HEK293 (cell line): ENCODE data around the gene POLR2H.
A peak's percentile ranks its signal among the peaks of the same experiment; 100 is the strongest.

Experiments used
- CTCF ChIA-PET: fragments of 350-600 bp; formaldehyde crosslinking; extraction: SDS; loops from one replicate; lab custom pipeline; 2021; ENCODE audit warnings: antibody characterized with exemption; lab: Yijun Ruan, JAX
- POLR2A ChIA-PET: fragments of 300-600 bp; formaldehyde crosslinking; extraction: SDS; loops from one replicate; lab custom pipeline; 2020; ENCODE audit warnings: antibody characterized with exemption, inconsistent platforms; lab: Yijun Ruan, JAX
- H3K27ac ChIP-seq: fragments of 200-500 bp; sonication (Bioruptor generic); 2 replicates; pipeline ENCODE4 v1.5.1; 2014; ENCODE audit warnings: low read depth, low read length, control low read depth, inconsistent platforms; ENCODE audit errors: extremely low read depth
- H3K36me3 ChIP-seq, 2 experiments: fragments of 200-500 bp in 1 of 2; sonication (Bioruptor generic) in 1 of 2; 1 replicate in 1 of 2; 2 replicates in 1 of 2; pipeline ENCODE4 v1.5.1; 2014 to 2017; ENCODE audit warnings: inconsistent platforms in 2 of 2, low read length in 2 of 2; ENCODE audit not compliant: control insufficient read depth in 2 of 2, insufficient read depth in 1 of 2
- H3K4me1 ChIP-seq: fragments of 200-500 bp; sonication (Bioruptor generic); 2 replicates; pipeline ENCODE4 v1.5.1; 2014; ENCODE audit warnings: mild to moderate bottlenecking, low read length, inconsistent platforms; ENCODE audit not compliant: control insufficient read depth, insufficient read depth
- H3K4me3 ChIP-seq: 2 replicates; pipeline ENCODE4 v1.5.1; 2011; ENCODE audit warnings: low read depth, mild to moderate bottlenecking, control low read depth, low read length, moderate library complexity
- H3K9me3 ChIP-seq: fragments of 200-500 bp; sonication (Bioruptor generic); 2 replicates; pipeline ENCODE4 v1.5.1; 2014; ENCODE audit warnings: low read depth, low read length, inconsistent platforms; ENCODE audit not compliant: control insufficient read depth, insufficient read depth
- HOXD13 ChIP-seq: sonication (generic); formaldehyde crosslinking; IDR thresholded peaks from 2 replicates; pipeline ENCODE4 v1.8.0; 2022; ENCODE audit warnings: missing genetic modification reagents, borderline replicate concordance
- ZBTB44 ChIP-seq: fragments of 450-650 bp; IDR thresholded peaks from 2 replicates; pipeline ENCODE4 v1.5.1; 2018; ENCODE audit warnings: missing biosample characterization, mild to moderate bottlenecking, missing genetic modification characterization
- ZBTB7A ChIP-seq: fragments of 450-650 bp; formaldehyde crosslinking; IDR thresholded peaks from 2 replicates; pipeline ENCODE4 v1.5.1; 2016; ENCODE audit warnings: low read depth, missing biosample characterization, missing genetic modification characterization
- ZNF112 ChIP-seq: fragments of 450-650 bp; formaldehyde crosslinking; IDR thresholded peaks from 2 replicates; pipeline ENCODE4 v1.5.0; 2017; ENCODE audit warnings: missing biosample characterization, missing genetic modification characterization
- ZNF138 ChIP-seq: fragments of 450-650 bp; formaldehyde crosslinking; IDR thresholded peaks from 2 replicates; pipeline ENCODE4 v1.5.1; 2016; ENCODE audit warnings: missing biosample characterization, missing genetic modification characterization, borderline replicate concordance
- ZNF140 ChIP-seq: fragments of 450-650 bp; formaldehyde crosslinking; IDR thresholded peaks from 2 replicates; pipeline ENCODE4 v1.5.1; 2016; ENCODE audit warnings: missing biosample characterization, missing genetic modification characterization
- ZNF155 ChIP-seq: fragments of 450-650 bp; formaldehyde crosslinking; IDR thresholded peaks from 2 replicates; pipeline ENCODE4 v1.5.1; 2016; ENCODE audit warnings: missing biosample characterization, missing genetic modification characterization
- ZNF23 ChIP-seq: fragments of 450-650 bp; formaldehyde crosslinking; IDR thresholded peaks from 2 replicates; pipeline ENCODE4 v1.5.1; 2016; ENCODE audit warnings: missing biosample characterization, missing genetic modification characterization, borderline replicate concordance
- ZNF350 ChIP-seq: fragments of 450-650 bp; formaldehyde crosslinking; IDR thresholded peaks from 2 replicates; pipeline ENCODE4 v1.5.0; 2017; ENCODE audit warnings: missing biosample characterization, mild to moderate bottlenecking, missing genetic modification characterization
- ZNF37A ChIP-seq: fragments of 450-650 bp; IDR thresholded peaks from 2 replicates; pipeline ENCODE4 v1.5.1; 2018; ENCODE audit warnings: missing biosample characterization, missing genetic modification characterization
- ZNF48 ChIP-seq: fragments of 450-650 bp; formaldehyde crosslinking; IDR thresholded peaks from 2 replicates; pipeline ENCODE4 v1.5.1; 2016; ENCODE audit warnings: missing biosample characterization, missing genetic modification characterization
- ZNF513 ChIP-seq: fragments of 450-650 bp; IDR thresholded peaks from 2 replicates; pipeline ENCODE4 v1.5.1; 2018; ENCODE audit warnings: missing biosample characterization, missing genetic modification characterization
- ZNF561 ChIP-seq: fragments of 450-650 bp; IDR thresholded peaks from 2 replicates; pipeline ENCODE4 v1.5.1; 2018; ENCODE audit warnings: missing biosample characterization, missing genetic modification characterization, borderline replicate concordance
- ZNF629 ChIP-seq: fragments of 450-650 bp; formaldehyde crosslinking; IDR thresholded peaks from 2 replicates; pipeline ENCODE4 v1.5.1; 2017; ENCODE audit warnings: missing biosample characterization, missing genetic modification characterization
- ZNF645 ChIP-seq: fragments of 450-650 bp; formaldehyde crosslinking; IDR thresholded peaks from 2 replicates; pipeline ENCODE4; 2016; ENCODE audit warnings: missing biosample characterization, missing genetic modification characterization
- ZNF677 ChIP-seq: fragments of 450-650 bp; IDR thresholded peaks from 2 replicates; pipeline ENCODE4 v1.5.0; 2018; ENCODE audit warnings: missing biosample characterization, mild to moderate bottlenecking, missing genetic modification characterization, moderate library complexity
- ZNF701 ChIP-seq: fragments of 450-650 bp; formaldehyde crosslinking; IDR thresholded peaks from 2 replicates; pipeline ENCODE4 v1.5.1; 2016; ENCODE audit warnings: missing biosample characterization, missing genetic modification characterization
- ZNF707 ChIP-seq: fragments of 450-650 bp; formaldehyde crosslinking; IDR thresholded peaks from 2 replicates; pipeline ENCODE4 v1.5.1; 2016; ENCODE audit warnings: missing biosample characterization, missing genetic modification characterization
- ZNF76 ChIP-seq: fragments of 450-650 bp; formaldehyde crosslinking; IDR thresholded peaks from 2 replicates; pipeline ENCODE4; 2016; ENCODE audit warnings: low read depth, missing biosample characterization, missing genetic modification characterization, borderline replicate concordance
- ZSCAN16 ChIP-seq: fragments of 450-650 bp; formaldehyde crosslinking; IDR thresholded peaks from 2 replicates; pipeline ENCODE4 v1.5.1; 2016; ENCODE audit warnings: missing biosample characterization, missing genetic modification characterization
- TF ChIP-seq, protein P1 (sequence below): fragments of 450-650 bp; formaldehyde crosslinking; optimal IDR thresholded peaks from 2 replicates; pipeline ENCODE3; 2016; ENCODE audit warnings: missing biosample characterization, mild to moderate bottlenecking, missing genetic modification characterization
- TF ChIP-seq, protein P2 (sequence below): fragments of 450-650 bp; formaldehyde crosslinking; IDR thresholded peaks from 2 replicates; pipeline ENCODE4 v1.5.1; 2016; ENCODE audit warnings: missing biosample characterization, missing genetic modification characterization

Gene POLR2H

GRCh38 chr3:184373422-184373821, 11.9 kb downstream of the POLR2H start:
- ChIA-PET POLR2A (interaction anchor here (1.0 to 1.9 kb wide), 3 partner anchors 11 to 140 kb away, joined by 3 to 10 read pairs (median 3); partner anchors contain the start of genes CLCN2 and POLR2H), CTCF (interaction anchor here (1.0 to 7.7 kb wide), 5 partner anchors 10 to 168 kb away, joined by 3 to 184 read pairs (median 55); no protein-coding TSS in a partner anchor)
- no peak overlapping the region for H3K4me3 ChIP-seq
- H3K4me1 ChIP-seq, result no peaks in the 10 kb centered on the region
- H3K27ac ChIP-seq, result no peak overlapping the region
- no peak for TF ChIP-seq ZNF23 (tag by site-specific recombination)
- no peak for TF ChIP-seq ZNF513 (tag by site-specific recombination)
- no peak for TF ChIP-seq ZNF645
- TF ChIP-seq ZNF138, result no peak
- TF ChIP-seq ZNF350, result no peak
- TF ChIP-seq ZBTB7A (tag by site-specific recombination), result no peak
- no peak for TF ChIP-seq ZNF37A
- TF ChIP-seq, protein P1, sequence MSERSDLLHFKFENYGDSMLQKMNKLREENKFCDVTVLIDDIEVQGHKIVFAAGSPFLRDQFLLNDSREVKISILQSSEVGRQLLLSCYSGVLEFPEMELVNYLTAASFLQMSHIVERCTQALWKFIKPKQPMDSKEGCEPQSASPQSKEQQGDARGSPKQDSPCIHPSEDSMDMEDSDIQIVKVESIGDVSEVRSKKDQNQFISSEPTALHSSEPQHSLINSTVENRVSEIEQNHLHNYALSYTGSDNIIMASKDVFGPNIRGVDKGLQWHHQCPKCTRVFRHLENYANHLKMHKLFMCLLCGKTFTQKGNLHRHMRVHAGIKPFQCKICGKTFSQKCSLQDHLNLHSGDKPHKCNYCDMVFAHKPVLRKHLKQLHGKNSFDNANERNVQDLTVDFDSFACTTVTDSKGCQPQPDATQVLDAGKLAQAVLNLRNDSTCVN (tag by site-specific recombination), result no peak
- H3K36me3 ChIP-seq, result peaks cover 0 to 13% of the 10 kb centered on the region in 2 experiments; a peak in 1 of 3 replicates
- no peaks in the 10 kb centered on the region for H3K9me3 ChIP-seq

DNA sequence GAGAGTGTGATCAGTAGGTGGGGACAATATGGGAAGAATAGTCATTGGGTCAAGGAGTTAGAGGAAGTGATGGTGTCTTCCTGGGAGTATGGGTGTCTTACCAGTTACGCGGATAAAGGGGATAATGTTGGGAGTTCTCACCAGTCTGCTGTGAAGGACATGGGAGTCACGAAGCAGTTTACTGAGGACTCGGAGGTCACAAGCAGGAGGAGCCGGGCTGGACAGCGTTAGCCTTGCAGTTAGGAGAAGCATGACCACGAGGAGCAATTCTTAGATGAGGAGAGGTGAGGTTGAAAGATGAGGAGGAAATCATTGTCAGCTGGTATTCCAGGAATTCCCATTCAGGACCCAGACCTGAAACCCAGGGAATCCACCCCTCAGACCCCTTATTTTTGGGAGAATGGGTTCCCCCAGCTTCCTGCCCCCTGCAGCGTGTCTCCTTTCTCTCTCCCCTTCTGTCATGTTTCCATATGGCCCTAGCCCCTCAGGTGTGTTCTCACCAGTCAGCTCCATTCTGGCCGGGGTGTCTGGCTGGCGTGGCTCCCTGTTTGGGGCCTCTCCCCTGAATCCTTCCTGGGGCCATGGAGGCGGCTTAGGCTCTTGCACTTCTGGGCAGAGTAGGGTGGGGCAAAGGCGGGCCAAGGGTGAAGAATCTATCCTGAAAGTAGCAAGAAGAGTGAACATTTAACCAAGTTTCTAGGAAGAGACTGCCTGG, 14.4 kb downstream of the POLR2H start:
- Histone ChIP-seq H3K36me3 (no peaks in the 10 kb centered on the region), H3K27ac (no peak overlapping the region), H3K9me3 (no peaks in the 10 kb centered on the region), H3K4me1 (no peaks in the 10 kb centered on the region), H3K4me3 (no peak overlapping the region)
- TF ChIP-seq, protein P2, sequence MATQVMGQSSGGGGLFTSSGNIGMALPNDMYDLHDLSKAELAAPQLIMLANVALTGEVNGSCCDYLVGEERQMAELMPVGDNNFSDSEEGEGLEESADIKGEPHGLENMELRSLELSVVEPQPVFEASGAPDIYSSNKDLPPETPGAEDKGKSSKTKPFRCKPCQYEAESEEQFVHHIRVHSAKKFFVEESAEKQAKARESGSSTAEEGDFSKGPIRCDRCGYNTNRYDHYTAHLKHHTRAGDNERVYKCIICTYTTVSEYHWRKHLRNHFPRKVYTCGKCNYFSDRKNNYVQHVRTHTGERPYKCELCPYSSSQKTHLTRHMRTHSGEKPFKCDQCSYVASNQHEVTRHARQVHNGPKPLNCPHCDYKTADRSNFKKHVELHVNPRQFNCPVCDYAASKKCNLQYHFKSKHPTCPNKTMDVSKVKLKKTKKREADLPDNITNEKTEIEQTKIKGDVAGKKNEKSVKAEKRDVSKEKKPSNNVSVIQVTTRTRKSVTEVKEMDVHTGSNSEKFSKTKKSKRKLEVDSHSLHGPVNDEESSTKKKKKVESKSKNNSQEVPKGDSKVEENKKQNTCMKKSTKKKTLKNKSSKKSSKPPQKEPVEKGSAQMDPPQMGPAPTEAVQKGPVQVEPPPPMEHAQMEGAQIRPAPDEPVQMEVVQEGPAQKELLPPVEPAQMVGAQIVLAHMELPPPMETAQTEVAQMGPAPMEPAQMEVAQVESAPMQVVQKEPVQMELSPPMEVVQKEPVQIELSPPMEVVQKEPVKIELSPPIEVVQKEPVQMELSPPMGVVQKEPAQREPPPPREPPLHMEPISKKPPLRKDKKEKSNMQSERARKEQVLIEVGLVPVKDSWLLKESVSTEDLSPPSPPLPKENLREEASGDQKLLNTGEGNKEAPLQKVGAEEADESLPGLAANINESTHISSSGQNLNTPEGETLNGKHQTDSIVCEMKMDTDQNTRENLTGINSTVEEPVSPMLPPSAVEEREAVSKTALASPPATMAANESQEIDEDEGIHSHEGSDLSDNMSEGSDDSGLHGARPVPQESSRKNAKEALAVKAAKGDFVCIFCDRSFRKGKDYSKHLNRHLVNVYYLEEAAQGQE, result peak; percentile 40; the same call in 1 of the 2 replicates
- TF ChIP-seq ZNF48 (tag by site-specific recombination), result no peak
- TF ChIP-seq ZNF701, result no peak
- ChIA-PET POLR2A (no interaction called here), CTCF (interaction anchor here (1.3 to 6.5 kb wide), 2 partner anchors 93 to 166 kb away, joined by 3 to 184 read pairs; no protein-coding TSS in a partner anchor)

- Histone ChIP-seq H3K4me3 (no peak overlapping the region), H3K27ac (no peak overlapping the region)
- CTCF ChIA-PET, result interaction anchor here (0.5 kb wide), 1 partner anchor 93 kb away, joined by 3 read pairs; no protein-coding TSS in a partner anchor
Measured at GRCh38 chr3:184377374-184377773, 15.9 kb downstream of the POLR2H start.

More at GRCh38 chr3:184377374-184377773, 15.9 kb downstream of the POLR2H start:
- H3K9me3 ChIP-seq, result no peaks in the 10 kb centered on the region
- TF ChIP-seq ZNF76 (tag by site-specific recombination) (no peak), ZNF112 (tag by site-specific recombination) (no peak), ZNF677 (tag by site-specific recombination) (no peak), HOXD13 (CRISPR knock-in tag) (no peak), ZNF707 (tag by site-specific recombination) (no peak), ZSCAN16 (tag by site-specific recombination) (no peak), ZNF561 (no peak), ZNF140 (tag by site-specific recombination) (no peak), ZNF155 (tag by site-specific recombination) (no peak), ZBTB44 (tag by site-specific recombination) (no peak), ZNF629 (tag by site-specific recombination) (no peak)
- POLR2A ChIA-PET, result interaction anchor here (0.6 kb wide), 1 partner anchor 209 kb away, joined by 3 read pairs; no protein-coding TSS in a partner anchor
- H3K36me3 ChIP-seq, result no peaks in the 10 kb centered on the region
- H3K4me1 ChIP-seq, result no peaks in the 10 kb centered on the region
